ENCODE measurements around the gene IGLL1.

GRCh38 chr22:23527971-23528740 lies 51.9 kb downstream of the IGLL1 start:
- no peak for TF ChIP-seq CTCF (IDR thresholded peaks at IDR 0.05)
- TF ChIP-seq POLR2A (IDR thresholded peaks at IDR 0.05) = no peak
